GM21360 (cell line): Measurements from ENCODE around the gene ZDHHC8.

Experiments used
- ATAC-seq: cut with Tn5 transposase; IDR thresholded peaks from one replicate; pipeline ENCODE4 v1.9.1; 2021; ENCODE audit warnings: mild to moderate bottlenecking, moderate library complexity; ENCODE audit not compliant: unreplicated experiment

The ZDHHC8 gene

DNA sequence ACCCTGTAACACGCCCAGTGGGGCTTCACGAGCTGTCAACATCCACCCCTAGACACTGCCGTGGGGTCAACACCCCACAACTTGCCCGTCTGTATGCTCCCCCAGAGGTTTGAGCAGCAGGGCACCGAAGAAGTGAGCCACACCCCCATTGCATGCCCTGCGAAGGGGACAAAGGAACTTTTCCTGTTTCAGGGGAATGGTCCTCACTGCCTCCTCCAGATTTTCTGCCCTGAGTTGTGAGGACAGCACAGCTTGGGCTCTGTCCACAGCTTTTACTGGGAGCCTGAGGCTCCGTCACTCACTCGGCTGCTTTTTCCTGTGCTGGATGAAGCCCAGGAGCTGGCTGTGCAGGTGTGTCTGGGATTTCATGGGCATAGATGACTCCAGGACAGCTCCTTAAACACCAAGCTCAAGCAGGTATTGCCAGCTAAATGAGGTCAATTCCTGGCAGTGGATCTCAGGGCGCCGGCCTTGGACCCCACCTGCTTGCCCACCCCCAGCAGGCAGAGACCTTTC lies 59.5 kb downstream of the ZDHHC8 start:
- no peak for ATAC-seq

DNA sequence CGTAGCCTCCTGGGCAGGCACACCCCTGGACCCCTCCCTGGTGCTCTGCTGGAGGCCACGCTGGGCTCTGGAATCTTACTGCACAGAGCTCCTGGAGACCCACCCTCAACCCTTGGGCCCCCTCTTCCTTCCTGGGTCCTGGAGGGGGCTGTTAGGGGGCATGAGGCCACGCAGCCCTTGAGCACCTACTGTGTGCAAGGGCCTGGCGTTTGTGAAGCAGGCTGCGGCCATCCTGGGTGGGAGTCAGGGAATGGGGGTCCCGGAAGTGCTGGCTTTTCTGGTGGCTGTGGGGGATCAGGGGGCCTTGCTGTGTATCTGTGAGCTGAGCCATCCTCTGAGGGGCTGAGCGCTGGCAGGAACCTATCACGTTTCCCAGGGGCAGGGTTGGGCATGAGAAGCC lies 60.2 kb downstream of the ZDHHC8 start:
- no peak for ATAC-seq

DNA sequence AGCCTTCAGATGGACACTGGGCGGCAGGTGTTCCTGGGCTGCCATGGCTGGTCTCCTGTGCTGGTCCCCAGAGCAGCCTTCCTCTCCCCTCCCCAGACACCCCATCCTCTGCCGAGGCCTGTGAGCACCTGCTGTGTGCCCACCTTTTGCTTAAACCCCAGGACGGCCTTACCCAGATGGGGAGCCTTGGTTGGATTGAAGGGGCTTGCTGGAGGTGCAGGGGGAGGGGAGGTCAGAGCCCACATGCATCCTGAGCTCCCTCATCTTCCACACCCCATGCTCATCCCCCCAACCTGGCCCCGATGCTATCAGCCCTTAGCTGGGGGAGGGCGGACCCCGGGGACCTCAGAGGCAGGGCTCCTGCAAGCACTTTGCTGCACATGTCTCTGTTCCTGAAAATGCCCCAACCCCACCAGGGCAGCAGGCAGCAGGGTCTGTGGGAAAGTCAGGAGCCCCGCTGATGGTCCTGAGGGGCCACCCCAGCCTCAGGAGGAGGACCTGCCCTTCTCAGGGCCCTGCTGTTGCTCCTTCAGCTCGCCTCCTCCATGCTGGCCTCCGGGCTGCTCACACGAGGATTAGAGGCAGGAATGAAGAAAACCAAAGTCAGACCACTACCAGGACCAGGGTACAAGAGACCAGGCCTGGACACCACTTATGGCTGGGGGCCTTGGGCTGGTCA lies 60.8 kb downstream of the ZDHHC8 start:
- ATAC-seq: no peak

DNA sequence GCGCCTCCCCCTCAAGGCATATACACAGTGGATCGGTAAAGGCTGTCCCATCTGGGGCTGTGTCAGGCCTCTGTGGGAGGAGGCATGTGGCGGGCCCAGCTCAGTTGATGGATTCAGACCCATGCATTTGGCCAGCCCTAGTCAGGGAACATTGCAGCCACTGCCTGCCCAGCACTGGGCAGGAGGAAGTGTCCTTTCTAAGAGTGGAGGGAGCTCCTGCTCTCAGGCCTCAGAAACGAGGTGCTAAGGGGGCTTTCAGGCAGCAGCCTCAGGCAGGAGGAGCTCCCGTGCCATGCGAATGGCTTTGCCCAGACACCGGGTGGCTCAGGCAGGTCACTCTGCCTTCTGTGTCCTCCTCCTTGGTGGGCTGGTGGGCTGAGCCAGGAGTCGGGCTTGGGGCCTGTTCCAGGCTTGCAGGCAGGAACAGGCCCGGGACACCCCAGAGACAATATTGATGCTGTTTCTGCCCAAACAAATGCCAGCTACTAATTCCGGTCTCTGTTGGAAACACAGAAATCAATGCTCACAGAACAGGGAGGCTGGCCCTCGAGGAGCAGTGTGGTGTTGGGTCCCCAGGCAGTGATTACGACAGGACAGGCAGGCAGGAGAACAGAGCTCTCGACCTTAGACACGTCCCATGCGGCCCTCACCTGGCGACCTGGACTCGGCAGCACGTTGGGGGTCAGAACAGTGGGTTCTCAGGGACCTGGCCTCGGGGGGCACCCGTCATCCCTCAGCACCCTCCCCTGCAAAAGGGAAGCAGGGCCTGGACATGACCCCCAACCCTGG lies 61.6 kb downstream of the ZDHHC8 start:
- ATAC-seq: no peak

DNA sequence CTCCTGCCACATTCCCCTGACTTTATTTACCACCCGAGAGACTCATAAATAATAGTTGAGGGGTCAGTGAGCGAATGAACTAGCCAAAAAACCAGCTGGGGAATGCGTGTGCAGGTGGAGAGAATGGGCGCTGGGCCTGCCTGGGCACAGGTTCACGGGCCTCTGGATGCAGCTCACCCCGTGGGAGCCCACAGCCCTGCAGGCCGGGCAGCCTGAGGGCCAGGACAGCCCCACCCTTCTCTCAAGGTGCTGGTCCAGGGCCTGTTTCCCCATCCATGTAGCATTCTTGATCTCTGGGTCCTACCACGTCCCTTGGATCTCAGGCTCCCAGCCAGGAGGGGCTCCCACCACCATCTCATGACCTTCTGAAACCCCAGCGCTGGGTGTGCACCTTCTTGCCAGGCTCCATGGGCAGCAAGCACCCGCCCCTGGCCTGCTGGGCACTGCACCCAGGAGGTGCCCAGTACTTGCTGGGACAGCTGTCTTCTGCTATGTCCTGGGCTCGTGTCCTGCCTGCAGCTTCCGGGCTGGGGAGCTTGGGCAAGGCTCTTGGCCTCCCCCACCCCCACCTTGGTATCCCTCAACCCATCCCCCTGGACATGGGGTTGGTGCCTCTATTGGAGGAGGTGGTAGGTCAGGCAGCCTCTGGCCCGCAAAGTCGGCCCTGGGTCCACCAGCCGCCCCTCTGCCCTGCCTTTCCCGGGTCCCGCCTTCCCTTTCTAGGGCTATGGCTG lies 62.3 kb downstream of the ZDHHC8 start:
- no peak for ATAC-seq

DNA sequence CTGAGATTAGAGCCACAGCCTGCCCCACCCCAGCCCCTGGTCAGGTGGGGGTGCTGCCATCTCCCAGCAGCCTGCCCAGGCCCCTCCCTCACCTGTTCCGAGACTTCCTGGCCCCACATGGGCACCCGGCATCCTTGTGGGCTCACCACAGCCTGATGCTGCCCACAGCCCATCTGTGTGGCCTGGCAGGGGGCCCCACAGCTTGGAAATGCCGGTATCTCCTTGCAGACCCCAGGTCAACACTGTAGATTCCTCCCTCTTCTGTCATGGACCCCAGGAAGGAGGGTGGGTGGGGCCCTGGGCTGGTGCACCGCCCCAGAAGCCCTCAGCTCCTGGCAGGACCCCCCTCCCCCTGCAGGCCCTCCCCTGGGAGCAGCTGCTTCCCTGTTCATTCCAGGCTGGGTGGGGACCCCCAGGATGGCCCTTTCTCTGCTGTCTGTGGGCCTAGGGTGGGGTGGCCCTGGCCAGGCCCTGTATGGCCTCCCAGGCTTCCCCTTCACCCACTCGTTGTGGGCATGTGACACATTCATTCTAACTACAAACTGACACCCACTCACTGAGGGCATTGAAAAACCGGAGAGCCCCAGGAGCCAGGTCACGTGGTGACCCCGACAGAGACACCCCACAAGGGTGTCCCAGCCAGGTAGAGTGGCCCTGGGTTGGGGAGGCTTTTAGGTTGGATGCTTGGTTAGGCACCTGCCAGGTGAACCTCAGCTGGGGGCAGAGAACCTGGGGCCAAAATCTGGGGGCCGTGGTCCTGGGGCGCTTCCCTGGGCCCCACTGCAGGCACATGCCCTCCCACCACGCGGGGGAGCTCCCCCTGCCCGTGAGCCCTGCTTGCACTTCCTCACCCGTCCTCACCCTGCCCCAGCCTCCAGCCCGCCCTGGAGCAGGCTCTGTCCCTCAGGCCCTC lies 63.3 kb downstream of the ZDHHC8 start:
- no peak for ATAC-seq

DNA sequence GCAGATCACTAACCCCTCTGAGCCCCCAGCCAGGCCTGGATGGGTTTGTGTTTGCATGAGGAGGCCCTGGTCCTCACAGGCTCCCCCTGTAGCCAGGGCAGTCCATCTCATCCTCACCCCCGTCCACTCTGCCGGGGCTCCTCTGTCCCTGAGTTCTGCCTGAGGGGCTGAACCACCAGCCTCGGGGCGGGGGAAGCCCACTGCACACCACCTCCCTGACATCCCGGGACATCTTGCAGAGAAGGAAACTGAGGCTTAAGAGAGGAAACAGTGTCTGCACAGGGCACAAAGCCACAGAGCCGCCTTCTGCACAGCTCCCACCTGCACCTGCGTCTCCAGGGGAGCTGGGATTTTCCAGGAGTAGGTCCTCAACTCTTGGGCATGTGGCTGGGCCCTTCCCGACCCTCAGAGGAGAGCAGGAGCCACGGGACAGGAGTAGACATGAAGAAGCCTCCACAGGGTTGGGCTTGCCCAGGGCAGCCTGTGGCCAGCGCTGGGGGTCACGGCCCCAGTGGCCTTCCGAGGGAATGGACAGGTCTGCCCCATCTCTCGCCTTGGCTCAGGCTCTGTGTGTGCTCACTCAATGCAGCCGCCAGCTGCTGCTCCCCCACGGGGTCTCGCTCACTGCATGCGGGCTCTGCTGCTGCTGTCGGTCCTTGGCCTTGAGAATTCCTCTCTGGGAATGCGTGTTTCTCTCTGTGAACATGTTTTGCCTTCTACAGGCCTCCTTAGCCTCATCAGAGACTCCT lies 64.7 kb downstream of the ZDHHC8 start:
- no peak for ATAC-seq
